ENCODE measurements around the gene TARBP2. TPM values are rescaled to one million over a fixed set of nuclear protein-coding genes. Genes with fewer than 3 reads are reported as not detected.

TARBP2 gene
- total RNA-seq, 1 donor from 2014 or later = 32.4 TPM

DNA sequence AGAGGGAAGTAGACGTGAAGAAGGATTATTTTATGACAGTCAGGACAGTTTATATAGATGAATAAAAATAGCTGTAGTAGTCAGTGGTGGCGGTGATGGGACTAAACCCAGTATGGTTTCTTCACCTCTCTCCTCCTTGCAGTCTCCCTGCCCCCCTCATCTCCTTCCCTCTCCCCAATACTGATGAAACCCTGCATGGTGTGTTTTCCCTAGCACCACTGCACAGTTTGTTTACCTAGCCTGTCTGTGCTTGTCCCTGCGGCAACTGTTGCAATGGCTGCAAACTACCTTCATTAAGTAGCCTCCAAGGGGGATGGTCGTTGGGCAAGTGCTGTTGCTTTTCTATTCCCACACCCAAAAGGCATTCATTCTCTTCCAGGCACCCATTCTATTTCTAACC is 34.4 kb upstream of the TARBP2 start:
- peaks cover 52% of the 10 kb centered on the region for H3K36me3 Mint-ChIP-seq
- H3K27ac Mint-ChIP-seq = no peak overlapping the region
- Histone ChIP-seq H3K4me3 (no peak overlapping the region), H3K9me3 (ENCODE audit: low read depth) (no peaks in the 10 kb centered on the region), H3K9ac (peak overlapping the region; percentile 9), H3K4me1 (peaks cover 35% of the 10 kb centered on the region), H3K79me2 (ENCODE audit: low read depth) (peaks cover 100% of the 10 kb centered on the region), H4K20me1 (ENCODE audit: low read depth) (peaks cover 100% of the 10 kb centered on the region), H3K4me2 (no peak overlapping the region), H3K27ac (no peak overlapping the region), H3K27me3 (no peaks in the 10 kb centered on the region), H3K36me3 (peaks cover 63% of the 10 kb centered on the region), H2AFZ (replicated peaks) (no peak overlapping the region), H3F3A (ENCODE audit: low read depth) (peaks cover 93% of the 10 kb centered on the region)
- H3K4me1 Mint-ChIP-seq = peaks cover 37% of the 10 kb centered on the region
- TF ChIP-seq EZH2phosphoT487 (IDR thresholded peaks at IDR 0.05) = no peak
- TF ChIP-seq EZH2 (IDR thresholded peaks at IDR 0.05) = no peak
- TF ChIP-seq CTCF (IDR thresholded peaks at IDR 0.05) = no peak
- H3K9me3 Mint-ChIP-seq = no peaks in the 10 kb centered on the region
- H3K27me3 Mint-ChIP-seq (ENCODE audit: insufficient read depth, low read depth) = peaks cover 5% of the 10 kb centered on the region
- no peak for DNase-seq (ENCODE audit: low spot score)
- no peak overlapping the region for H3K4me3 Mint-ChIP-seq

DNA sequence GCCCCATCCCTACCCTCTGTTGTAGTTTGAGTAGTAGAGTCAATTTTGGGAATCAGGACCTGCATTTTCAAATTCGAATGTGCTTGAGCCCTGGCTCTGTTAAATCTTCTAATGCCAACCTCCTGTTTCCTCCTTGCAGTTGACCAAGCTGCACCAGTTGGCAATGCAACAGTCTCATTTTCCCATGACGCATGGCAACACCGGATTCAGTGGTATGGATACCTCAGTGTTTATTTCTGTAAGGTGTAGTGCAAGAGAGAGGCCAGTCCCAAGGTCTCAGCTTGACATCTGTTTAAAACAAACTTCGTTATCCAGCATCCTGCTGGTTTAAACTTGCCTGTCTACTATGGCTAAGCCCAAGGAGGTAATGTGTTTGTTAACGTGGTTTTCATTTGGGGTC is 34.0 kb upstream of the TARBP2 start:
- H3K36me3 ChIP-seq = peaks cover 59% of the 10 kb centered on the region
- H3K36me3 Mint-ChIP-seq = peaks cover 54% of the 10 kb centered on the region
- H4K20me1 ChIP-seq (ENCODE audit: low read depth) = peaks cover 100% of the 10 kb centered on the region
- no peaks in the 10 kb centered on the region for H3K9me3 ChIP-seq (ENCODE audit: low read depth)
- no peaks in the 10 kb centered on the region for H3K9me3 Mint-ChIP-seq
- peaks cover 100% of the 10 kb centered on the region for H3K79me2 ChIP-seq (ENCODE audit: low read depth)
- no peak overlapping the region for H2AFZ ChIP-seq (replicated peaks)
- H3K9ac ChIP-seq = no peak overlapping the region
- no peak for DNase-seq (ENCODE audit: low spot score)
- TF ChIP-seq EZH2 (IDR thresholded peaks at IDR 0.05) (no peak), CTCF (IDR thresholded peaks at IDR 0.05) (no peak), EZH2phosphoT487 (IDR thresholded peaks at IDR 0.05) (no peak)
- H3K4me3 Mint-ChIP-seq = no peak overlapping the region
- H3K4me3 ChIP-seq = no peak overlapping the region
- H3K27ac ChIP-seq = no peak overlapping the region
- peaks cover 5% of the 10 kb centered on the region for H3K27me3 Mint-ChIP-seq (ENCODE audit: insufficient read depth, low read depth)
- H3K4me2 ChIP-seq = no peak overlapping the region
- peaks cover 33% of the 10 kb centered on the region for H3K4me1 ChIP-seq
- no peaks in the 10 kb centered on the region for H3K27me3 ChIP-seq
- H3K4me1 Mint-ChIP-seq = peaks cover 39% of the 10 kb centered on the region
- H3F3A ChIP-seq (ENCODE audit: low read depth) = peaks cover 93% of the 10 kb centered on the region
- H3K27ac Mint-ChIP-seq = no peak overlapping the region

DNA sequence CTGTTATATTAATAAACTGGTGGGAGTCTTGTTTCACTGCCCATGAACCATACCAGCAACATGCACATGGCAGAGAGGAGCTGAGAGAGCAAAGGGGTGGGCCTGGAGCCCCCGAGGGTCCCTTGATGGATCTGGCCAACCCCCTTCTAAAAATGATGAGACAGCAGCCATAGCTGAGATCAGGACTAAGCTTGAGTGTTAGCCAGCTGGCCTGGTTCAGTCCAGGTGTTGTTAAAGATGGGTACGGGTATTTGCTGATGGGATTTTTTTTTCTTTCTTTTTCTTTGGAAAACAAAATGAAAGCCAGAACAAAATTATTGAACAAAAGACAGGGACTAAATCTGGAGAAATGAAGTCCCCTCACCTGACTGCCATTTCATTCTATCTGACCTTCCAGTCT is 33.2 kb upstream of the TARBP2 start:
- H3K9me3 ChIP-seq (ENCODE audit: low read depth) = no peaks in the 10 kb centered on the region
- H3K4me2 ChIP-seq = no peak overlapping the region
- H3K79me2 ChIP-seq (ENCODE audit: low read depth) = peaks cover 100% of the 10 kb centered on the region
- H4K20me1 ChIP-seq (ENCODE audit: low read depth) = peaks cover 100% of the 10 kb centered on the region
- peaks cover 33% of the 10 kb centered on the region for H3K4me1 ChIP-seq
- Mint-ChIP-seq H3K27me3 (ENCODE audit: insufficient read depth, low read depth) (peaks cover 5% of the 10 kb centered on the region), H3K36me3 (peaks cover 52% of the 10 kb centered on the region), H3K9me3 (no peaks in the 10 kb centered on the region), H3K27ac (no peak overlapping the region), H3K4me1 (peaks cover 35% of the 10 kb centered on the region), H3K4me3 (no peak overlapping the region)
- no peak overlapping the region for H3K27ac ChIP-seq
- H3K4me3 ChIP-seq = no peak overlapping the region
- H3F3A ChIP-seq (ENCODE audit: low read depth) = peaks cover 93% of the 10 kb centered on the region
- TF ChIP-seq CTCF (IDR thresholded peaks at IDR 0.05) (no peak), EZH2phosphoT487 (IDR thresholded peaks at IDR 0.05) (no peak), EZH2 (IDR thresholded peaks at IDR 0.05) (no peak)
- no peak overlapping the region for H3K9ac ChIP-seq
- DNase-seq (ENCODE audit: low spot score) = no peak
- no peaks in the 10 kb centered on the region for H3K27me3 ChIP-seq
- H3K36me3 ChIP-seq = peaks cover 51% of the 10 kb centered on the region
- no peak overlapping the region for H2AFZ ChIP-seq (replicated peaks)
